ENCODE data around the gene CD33. TPM values are rescaled to one million over a fixed set of nuclear protein-coding genes. Genes with fewer than 3 reads are reported as not detected.

The CD33 gene
- total and polyA plus RNA-seq, 9 of the 15 experiments (the other 6 are each of a cell fraction or from before 2014, with no cell fraction given) = 36.1 to 88.6 (median 49.6) TPM

- Histone ChIP-seq H3K9me3 (replicated peaks; ENCODE audit: control insufficient read depth, insufficient read depth, low read depth, low read length) (peaks cover 3% of the 10 kb centered on the region; the same call in 1 of the 2 replicates), H3K36me3 (ENCODE audit: control insufficient read depth, insufficient read depth, low read length) (no peaks in the 10 kb centered on the region; the same call in 2 of the 3 replicates), H4K20me1 (replicated peaks; ENCODE audit: control insufficient read depth, insufficient read depth, low read length) (no peaks in the 10 kb centered on the region), H3K4me2 (ENCODE audit: insufficient read depth, low read length) (no peak overlapping the region), H2AFZ (ENCODE audit: low read depth, low read length) (no peak overlapping the region), H3K27me3 (ENCODE audit: control insufficient read depth in 2 of 2, insufficient read depth in 2 of 2, low read length in 2 of 2) (no peaks in the 10 kb centered on the region), H3K4me3 (no peak overlapping the region), H3K4me1 (replicated peaks in 1 of 2; ENCODE audit: control insufficient read depth in 2 of 2, insufficient read depth in 2 of 2, low read length in 2 of 2) (peaks cover 18 to 19% of the 10 kb centered on the region in 2 experiments), H3K9ac (ENCODE audit: insufficient read depth in 1 of 2, low read depth in 2 of 2, low read length in 2 of 2) (no peak overlapping the region), H3K27ac (ENCODE audit: extremely low read depth, low read depth, low read length) (no peak overlapping the region), H3K9me1 (ENCODE audit: control insufficient read depth, insufficient read depth, low read length) (no peaks in the 10 kb centered on the region), H3K79me2 (ENCODE audit: control insufficient read depth, insufficient read depth, low read length) (peaks cover 10% of the 10 kb centered on the region)
- ChIA-PET POLR2A (interaction anchor here (1.0 kb wide), 1 partner anchor 12 kb away, joined by 3 read pairs; no protein-coding TSS in a partner anchor), CTCF (ENCODE audit: low intra/inter-chr PET ratio) (no interaction called here)
- TF ChIP-seq JUN (IDR thresholded peaks at IDR 0.05; ENCODE audit: borderline replicate concordance, low read depth, low read length) (no peak), JUN (CRISPR knock-in tag; IDR thresholded peaks at IDR 0.05; ENCODE audit: borderline replicate concordance) (no peak), E2F3 (CRISPR knock-in tag; IDR thresholded peaks at IDR 0.05) (no peak), SMAD4 (CRISPR knock-in tag; conservative IDR thresholded peaks at IDR 0.05) (no peak), ELK1 (CRISPR knock-in tag; IDR thresholded peaks at IDR 0.05) (no peak), RFX5 (IDR thresholded peaks at IDR 0.05; ENCODE audit: low read depth, low read length) (peak; percentile 56; the same call in 1 of the 2 replicates), ZNF354B (CRISPR knock-in tag; IDR thresholded peaks at IDR 0.05) (no peak), RBM25 (IDR thresholded peaks at IDR 0.05; ENCODE audit: low read depth, low read length, severe bottlenecking) (no peak), DLX4 (CRISPR knock-in tag; IDR thresholded peaks at IDR 0.05) (no peak), SREBF1 (IDR thresholded peaks at IDR 0.05; ENCODE audit: borderline replicate concordance, low read depth, low read length) (no peak), TCF3 (CRISPR knock-in tag; IDR thresholded peaks at IDR 0.05) (no peak), TBL1XR1 (IDR thresholded peaks at IDR 0.05; ENCODE audit: low read length in 2 of 2) (no peak), ZNF316 (IDR thresholded peaks at IDR 0.05) (peak; percentile 34; the same call in 1 of the 2 replicates), ZNF175 (CRISPR knock-in tag; IDR thresholded peaks at IDR 0.05; ENCODE audit: low read depth) (no peak)
- 16% methylated on average over 2 of the region's 2 CpGs for WGBS (ENCODE audit: insufficient coverage, low coverage, missing lambda C conversion rate)
- in situ Hi-C loops (cut with MboI) = no loop called here
- ATAC-seq (no peak), FAIRE-seq (no peak), DNase-seq (ENCODE audit: extremely low read depth in 1 of 4, low spot score in 3 of 4) (no peak)
- BruUV-seq (replicated peaks) = no TSS peak
- intact Hi-C loops (cut with micrococcal nuclease) = no loop called here
Observed at GRCh38 chr19:51227326-51227725, 2.4 kb downstream of the CD33 start.
